GM12891 (cell line): ENCODE measurements around the gene ENO4.

Source experiments
- PAX5 ChIP-seq: IDR thresholded peaks from 2 replicates; pipeline ENCODE4 v1.6.1; 2011; ENCODE audit warnings: low read length, moderate library complexity, mild to moderate bottlenecking; ENCODE audit not compliant: insufficient read depth, severe bottlenecking
- POLR2A ChIP-seq: IDR thresholded peaks from 2 replicates; pipeline ENCODE4 v1.6.1; 2011; ENCODE audit warnings: low read depth, low read length, control low read depth
- POLR2AphosphoS5 ChIP-seq: IDR thresholded peaks from 2 replicates; pipeline ENCODE4 v1.6.1; 2011; ENCODE audit warnings: low read depth, low read length, control low read depth
- POU2F2 ChIP-seq: IDR thresholded peaks from 2 replicates; pipeline ENCODE4 v1.6.1; 2011; ENCODE audit warnings: low read depth, mild to moderate bottlenecking, control low read depth, low read length, moderate library complexity
- TAF1 ChIP-seq: IDR thresholded peaks from 2 replicates; pipeline ENCODE4 v1.6.1; 2011; ENCODE audit warnings: low read depth, low read length, control low read depth

GRCh38 chr10:116915340-116915739 is 66.0 kb downstream of the ENO4 start:
- TF ChIP-seq POLR2AphosphoS5 (no peak), POLR2A (no peak), TAF1 (no peak), POU2F2 (no peak), PAX5 (no peak)
